Right lung (tissue), 5 donors: ENCODE measurements around the gene AKT1. TPM values are rescaled to one million over a fixed set of nuclear protein-coding genes. Genes with fewer than 3 reads are reported as not detected.

ENCODE experiments used
- DNase-seq, 2 donors: peaks; one replicate each; pipeline ENCODE4 v3.0.0-alpha.2; 2013
- polyA plus RNA-seq, 5 donors: library from polyadenylated mRNA; unstranded; fragments of 120-200 nt; gene quantifications; one replicate each; pipeline versions ENCODE4 v1.2.1 to v1.2.3, GENCODE V29; 2013; ENCODE audit warnings: inconsistent platforms in 1 of 5, low replicate concordance in 1 of 5; ENCODE audit not compliant: insufficient read length in 5 of 5, insufficient read depth in 1 of 5

Gene AKT1
- polyA plus RNA-seq, 5 donors = 124 to 240 (median 138) TPM

GRCh38 chr14:104788161-104788818 lies 7.3 kb downstream of the AKT1 start:
- no peak for DNase-seq

GRCh38 chr14:104787736-104788135 lies 7.8 kb downstream of the AKT1 start:
- no peak for DNase-seq

- no peak for DNase-seq
Observed at GRCh38 chr14:104786726-104787675, 8.5 kb downstream of the AKT1 start.

- DNase-seq = no peak
Observed at GRCh38 chr14:104786091-104786586, 9.4 kb downstream of the AKT1 start.

- no peak for DNase-seq
Observed at GRCh38 chr14:104785708-104786080, 9.9 kb downstream of the AKT1 start.

GRCh38 chr14:104784846-104785707 lies 10.5 kb downstream of the AKT1 start:
- no peak for DNase-seq

GRCh38 chr14:104784218-104784568 lies 11.4 kb downstream of the AKT1 start:
- DNase-seq = no peak

- no peak for DNase-seq
Observed at GRCh38 chr14:104783484-104784217, 11.9 kb downstream of the AKT1 start.

- DNase-seq = no peak
Observed at GRCh38 chr14:104782808-104783139, 12.8 kb downstream of the AKT1 start.

GRCh38 chr14:104782086-104782807 lies 13.3 kb downstream of the AKT1 start:
- no peak for DNase-seq

GRCh38 chr14:104781271-104782077 lies 14.1 kb downstream of the AKT1 start:
- DNase-seq = no peak

GRCh38 chr14:104780513-104781030 lies 15.0 kb downstream of the AKT1 start:
- DNase-seq = no peak

GRCh38 chr14:104779776-104780512 lies 15.6 kb downstream of the AKT1 start:
- no peak for DNase-seq

- no peak for DNase-seq
Observed at GRCh38 chr14:104778694-104779331, 16.7 kb downstream of the AKT1 start.

- no peak for DNase-seq
Observed at GRCh38 chr14:104777808-104778249, 17.7 kb downstream of the AKT1 start.

- DNase-seq = no peak
Observed at GRCh38 chr14:104776961-104777807, 18.4 kb downstream of the AKT1 start.

- no peak for DNase-seq
Observed at GRCh38 chr14:104776481-104776880, 19.1 kb downstream of the AKT1 start.
